ENCODE measurements around the gene EID3. TPM values are rescaled to one million over a fixed set of nuclear protein-coding genes. Genes with fewer than 3 reads are reported as not detected.

The EID3 gene
- total RNA-seq, 1 donor from 2014 or later: 1.4 TPM

- intact Hi-C loops (cut with DNase I): no loop called here
- no peaks in the 10 kb centered on the region for H3K9me3 ChIP-seq
- peak overlapping the region in 1 of 2 donors; percentile 70 for H3K27ac ChIP-seq
- H3K27me3 ChIP-seq: no peaks in the 10 kb centered on the region
- H3K4me3 ChIP-seq: peak overlapping the region in 1 of 2 donors; percentile 9
- H3K4me1 ChIP-seq: peaks cover 8 to 70% of the 10 kb centered on the region in 2 donors
- peaks cover 29 to 80% of the 10 kb centered on the region in 2 donors for H3K36me3 ChIP-seq
- no peak for TF ChIP-seq CTCF (IDR thresholded peaks at IDR 0.05)
- DNase-seq (ENCODE audit: low spot score in 2 of 2): no peak
Measured at GRCh38 chr12:104296718-104297117, 6.8 kb upstream of the EID3 start.

GRCh38 chr12:104297477-104298113 lies 5.9 kb upstream of the EID3 start:
- H3K27ac ChIP-seq: no peak overlapping the region

GRCh38 chr12:104299842-104300481 lies 3.6 kb upstream of the EID3 start:
- H3K27ac ChIP-seq: peak overlapping the region; percentile 41 to 43
- DNase-seq (ENCODE audit: low spot score in 2 of 2): no peak
- no peak overlapping the region for H3K4me3 ChIP-seq
- no peaks in the 10 kb centered on the region for H3K9me3 ChIP-seq
- H3K36me3 ChIP-seq: peaks cover 18 to 48% of the 10 kb centered on the region in 2 donors
- peaks cover 15 to 57% of the 10 kb centered on the region in 2 donors for H3K4me1 ChIP-seq
- H3K27me3 ChIP-seq: no peaks in the 10 kb centered on the region
- intact Hi-C loops (cut with DNase I): loop anchor here (5.0 kb wide), 1 partner anchor 83 kb away; the partner anchor contains the start of gene TXNRD1
- TF ChIP-seq CTCF (IDR thresholded peaks at IDR 0.05): no peak

More at GRCh38 chr12:104297477-104298113, 5.9 kb upstream of the EID3 start:
- DNase-seq (ENCODE audit: low spot score in 2 of 2): no peak
- peaks cover 10 to 64% of the 10 kb centered on the region in 2 donors for H3K4me1 ChIP-seq
- intact Hi-C loops (cut with DNase I): no loop called here
- H3K4me3 ChIP-seq: no peak overlapping the region
- TF ChIP-seq CTCF (IDR thresholded peaks at IDR 0.05): no peak
- no peaks in the 10 kb centered on the region for H3K27me3 ChIP-seq
- H3K9me3 ChIP-seq: no peaks in the 10 kb centered on the region
- peaks cover 22 to 72% of the 10 kb centered on the region in 2 donors for H3K36me3 ChIP-seq

GRCh38 chr12:104304261-104305009 lies 896 bp downstream of the EID3 start:
- H3K9me3 ChIP-seq: no peaks in the 10 kb centered on the region
- no peak for TF ChIP-seq CTCF (IDR thresholded peaks at IDR 0.05)
- no peak for DNase-seq (ENCODE audit: low spot score in 2 of 2)
- H3K36me3 ChIP-seq: peaks cover 12% of the 10 kb centered on the region in 2 donors
- H3K4me1 ChIP-seq: peaks cover 28 to 57% of the 10 kb centered on the region in 2 donors
- peak overlapping the region; percentile 34 to 69 for H3K4me3 ChIP-seq
- H3K27ac ChIP-seq: peak overlapping the region; percentile 77 to 85
- H3K27me3 ChIP-seq: no peaks in the 10 kb centered on the region
- intact Hi-C loops (cut with DNase I): loop anchor here (5.0 kb wide), 1 partner anchor 87 kb away; the partner anchor contains the start of gene TXNRD1

- H3K27ac ChIP-seq: no peak overlapping the region
- H3K4me3 ChIP-seq: peak overlapping the region in 1 of 2 donors; percentile 69
- H3K36me3 ChIP-seq: peaks cover 12 to 14% of the 10 kb centered on the region in 2 donors
- intact Hi-C loops (cut with DNase I): no loop called here
- no peaks in the 10 kb centered on the region for H3K9me3 ChIP-seq
- TF ChIP-seq CTCF (IDR thresholded peaks at IDR 0.05): no peak
- no peaks in the 10 kb centered on the region for H3K27me3 ChIP-seq
- peaks cover 28 to 48% of the 10 kb centered on the region in 2 donors for H3K4me1 ChIP-seq
- DNase-seq (ENCODE audit: low spot score in 2 of 2): no peak
Measured at GRCh38 chr12:104305349-104305748, 1.8 kb downstream of the EID3 start.
